ENCODE measurements around the gene SREK1IP1. TPM values are rescaled to one million over a fixed set of nuclear protein-coding genes. Genes with fewer than 3 reads are reported as not detected.

The SREK1IP1 gene
- total RNA-seq, 6 donors from 2014 or later: 4.2 to 20.7 (median 13.4) TPM

DNA sequence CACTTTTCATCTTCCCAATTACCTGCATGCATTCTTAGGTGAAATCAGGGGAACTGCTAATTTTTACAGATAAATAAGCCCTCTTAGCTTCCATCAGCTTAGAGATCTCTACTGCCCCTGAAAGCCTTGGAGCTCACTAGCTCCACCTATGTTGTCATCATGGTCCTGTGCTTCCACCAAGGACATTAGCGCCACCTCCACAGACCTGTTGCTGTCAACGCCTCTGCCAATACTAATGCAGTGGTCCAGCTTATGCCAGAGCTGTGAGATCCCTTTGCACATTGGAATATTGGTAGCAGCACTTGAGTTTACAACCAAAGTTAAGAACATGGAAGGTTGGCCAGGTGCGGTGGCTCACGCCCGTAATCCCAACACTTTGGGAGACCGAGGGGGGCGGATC is 85.9 kb downstream of the SREK1IP1 start:
- no peak for ATAC-seq (ENCODE audit: low FRiP score in 2 of 2)
- no peaks in the 10 kb centered on the region for H3K36me3 ChIP-seq
- WGBS, 2 donors: 77 to 88% methylated on average over 2 to 7 of the region's 7 CpGs

DNA sequence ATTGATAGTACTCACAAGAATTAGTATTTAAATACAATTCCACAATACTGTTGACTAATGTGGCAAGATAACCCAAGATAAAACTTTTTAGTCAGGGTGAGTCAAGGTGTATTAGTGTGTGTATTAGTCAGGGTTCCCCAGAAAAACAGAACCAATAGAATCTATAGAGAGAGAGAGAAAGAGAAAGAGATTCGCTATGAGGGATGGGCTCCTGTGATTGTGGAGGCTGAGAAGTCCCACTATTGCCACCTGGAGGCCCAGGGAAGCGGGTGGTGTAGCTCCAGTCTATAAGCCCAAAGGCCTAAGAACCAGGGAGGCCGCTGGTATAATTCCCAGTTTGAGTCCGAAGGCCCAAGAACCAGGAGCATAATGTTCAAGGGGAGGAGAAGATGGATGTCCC is 88.2 kb downstream of the SREK1IP1 start:
- H3K27ac ChIP-seq: no peak overlapping the region
- no peaks in the 10 kb centered on the region for H3K9me3 ChIP-seq
- ATAC-seq (ENCODE audit: low FRiP score in 2 of 2) (no peak), DNase-seq (no peak)
- H3K36me3 ChIP-seq: no peaks in the 10 kb centered on the region
- H3K4me1 ChIP-seq: no peaks in the 10 kb centered on the region
- H3K4me3 ChIP-seq: no peak overlapping the region
- no peaks in the 10 kb centered on the region for H3K27me3 ChIP-seq
- WGBS, 2 donors: 85 to 90% methylated on average over 4 of the region's 4 CpGs
- TF ChIP-seq POLR2A (IDR thresholded peaks at IDR 0.05) (no peak), EP300 (IDR thresholded peaks at IDR 0.05) (no peak), POLR2AphosphoS5 (IDR thresholded peaks at IDR 0.05) (no peak)
- TF ChIP-seq, protein P1, sequence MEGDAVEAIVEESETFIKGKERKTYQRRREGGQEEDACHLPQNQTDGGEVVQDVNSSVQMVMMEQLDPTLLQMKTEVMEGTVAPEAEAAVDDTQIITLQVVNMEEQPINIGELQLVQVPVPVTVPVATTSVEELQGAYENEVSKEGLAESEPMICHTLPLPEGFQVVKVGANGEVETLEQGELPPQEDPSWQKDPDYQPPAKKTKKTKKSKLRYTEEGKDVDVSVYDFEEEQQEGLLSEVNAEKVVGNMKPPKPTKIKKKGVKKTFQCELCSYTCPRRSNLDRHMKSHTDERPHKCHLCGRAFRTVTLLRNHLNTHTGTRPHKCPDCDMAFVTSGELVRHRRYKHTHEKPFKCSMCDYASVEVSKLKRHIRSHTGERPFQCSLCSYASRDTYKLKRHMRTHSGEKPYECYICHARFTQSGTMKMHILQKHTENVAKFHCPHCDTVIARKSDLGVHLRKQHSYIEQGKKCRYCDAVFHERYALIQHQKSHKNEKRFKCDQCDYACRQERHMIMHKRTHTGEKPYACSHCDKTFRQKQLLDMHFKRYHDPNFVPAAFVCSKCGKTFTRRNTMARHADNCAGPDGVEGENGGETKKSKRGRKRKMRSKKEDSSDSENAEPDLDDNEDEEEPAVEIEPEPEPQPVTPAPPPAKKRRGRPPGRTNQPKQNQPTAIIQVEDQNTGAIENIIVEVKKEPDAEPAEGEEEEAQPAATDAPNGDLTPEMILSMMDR (IDR thresholded peaks at IDR 0.05): no peak

More for the DNA sequence above, 85.9 kb downstream of the SREK1IP1 start:
- no peak overlapping the region for H3K4me3 ChIP-seq
- no peaks in the 10 kb centered on the region for H3K9me3 ChIP-seq
- H3K27ac ChIP-seq: no peak overlapping the region
- DNase-seq: no peak
- TF ChIP-seq, protein P1 (IDR thresholded peaks at IDR 0.05): no peak
- TF ChIP-seq POLR2AphosphoS5 (IDR thresholded peaks at IDR 0.05) (no peak), EP300 (IDR thresholded peaks at IDR 0.05) (no peak), POLR2A (IDR thresholded peaks at IDR 0.05) (no peak)
- no peaks in the 10 kb centered on the region for H3K4me1 ChIP-seq
- no peaks in the 10 kb centered on the region for H3K27me3 ChIP-seq

DNA sequence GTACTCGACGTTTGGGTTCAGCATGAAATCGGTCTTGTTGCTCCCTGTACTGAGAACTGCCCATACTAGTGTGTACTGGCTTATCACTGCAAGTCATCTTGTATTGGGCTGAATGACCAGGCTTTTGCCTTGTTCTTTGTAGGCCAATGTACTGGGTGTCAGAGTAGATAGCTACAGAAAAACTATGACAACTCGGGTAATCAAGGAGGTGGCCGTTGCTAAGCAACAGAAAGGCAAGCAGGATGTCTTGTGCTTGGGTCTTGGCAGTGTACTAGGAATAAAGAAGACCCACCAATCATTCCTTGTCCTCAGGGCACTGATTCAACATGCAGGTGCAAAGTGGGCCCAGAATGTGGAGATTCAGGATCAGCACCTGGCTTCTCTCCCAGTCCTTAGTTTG is 90.1 kb downstream of the SREK1IP1 start:
- no peak overlapping the region for H3K4me3 ChIP-seq
- no peak overlapping the region for H3K27ac ChIP-seq
- H3K4me1 ChIP-seq: no peaks in the 10 kb centered on the region
- ATAC-seq (ENCODE audit: low FRiP score in 2 of 2): no peak
- H3K9me3 ChIP-seq: no peaks in the 10 kb centered on the region
- 74 to 85% methylated on average over 5 of the region's 5 CpGs for WGBS, 2 donors
- no peak for DNase-seq
- no peaks in the 10 kb centered on the region for H3K36me3 ChIP-seq
- TF ChIP-seq, protein P1 (IDR thresholded peaks at IDR 0.05): no peak
- TF ChIP-seq POLR2A (IDR thresholded peaks at IDR 0.05) (no peak), POLR2AphosphoS5 (IDR thresholded peaks at IDR 0.05) (no peak), EP300 (IDR thresholded peaks at IDR 0.05) (no peak)
- no peaks in the 10 kb centered on the region for H3K27me3 ChIP-seq

DNA sequence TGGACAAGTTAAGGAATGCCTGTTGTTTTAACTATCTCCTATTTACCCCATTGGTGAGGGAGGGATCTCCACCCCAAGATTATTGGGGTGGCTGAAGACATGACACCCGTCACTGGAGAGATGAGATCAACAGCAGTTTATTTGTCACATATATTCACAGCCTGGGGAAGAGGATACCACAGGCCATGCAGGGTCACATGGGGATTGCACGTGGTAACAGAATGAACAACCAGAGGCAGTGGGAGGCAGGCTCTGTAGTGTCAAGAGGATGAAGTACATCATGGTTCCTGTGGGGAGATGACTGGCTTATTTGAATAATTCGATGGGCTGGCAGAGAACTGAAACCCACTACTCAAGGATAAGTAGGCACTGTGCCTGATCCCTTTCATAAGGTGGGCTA is 96.8 kb downstream of the SREK1IP1 start:
- Histone ChIP-seq H3K4me3 (no peak overlapping the region), H3K27me3 (no peaks in the 10 kb centered on the region), H3K36me3 (no peaks in the 10 kb centered on the region), H3K9me3 (no peaks in the 10 kb centered on the region), H3K27ac (no peak overlapping the region), H3K4me1 (no peaks in the 10 kb centered on the region)
- DNase-seq (no peak), ATAC-seq (ENCODE audit: low FRiP score in 2 of 2) (no peak)
- TF ChIP-seq, protein P1 (IDR thresholded peaks at IDR 0.05): no peak
- TF ChIP-seq POLR2A (IDR thresholded peaks at IDR 0.05) (no peak), EP300 (IDR thresholded peaks at IDR 0.05) (no peak), POLR2AphosphoS5 (IDR thresholded peaks at IDR 0.05) (no peak)
- WGBS, 2 donors: 83 to 84% methylated on average over 3 of the region's 3 CpGs

DNA sequence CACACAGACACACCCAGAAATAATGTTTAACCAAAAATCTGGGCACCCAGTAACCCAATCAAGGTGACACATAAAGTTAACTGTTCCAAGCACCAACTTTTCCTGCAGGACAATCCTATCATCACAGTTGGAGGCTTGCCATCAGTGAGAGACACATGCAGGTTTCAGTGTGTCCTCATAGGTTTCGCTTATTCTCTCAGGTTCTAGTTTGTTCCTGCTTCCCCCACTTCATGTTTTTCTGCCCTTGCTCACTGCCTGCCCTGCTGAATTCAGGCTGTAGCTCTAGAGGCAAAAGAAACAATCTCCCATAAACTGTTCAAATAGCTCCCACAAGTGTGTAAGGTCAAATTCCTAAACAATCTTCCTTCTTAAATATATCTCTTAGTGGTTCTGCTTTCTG is 98.2 kb downstream of the SREK1IP1 start:
- DNase-seq: no peak
- Histone ChIP-seq H3K27ac (no peak overlapping the region), H3K9me3 (no peaks in the 10 kb centered on the region), H3K4me3 (no peak overlapping the region), H3K27me3 (no peaks in the 10 kb centered on the region), H3K36me3 (no peaks in the 10 kb centered on the region), H3K4me1 (no peaks in the 10 kb centered on the region)
- TF ChIP-seq EP300 (IDR thresholded peaks at IDR 0.05): no peak
- TF ChIP-seq POLR2A (IDR thresholded peaks at IDR 0.05): no peak
- TF ChIP-seq, protein P1 (IDR thresholded peaks at IDR 0.05): no peak
- TF ChIP-seq POLR2AphosphoS5 (IDR thresholded peaks at IDR 0.05): no peak
- no peak for ATAC-seq (ENCODE audit: low FRiP score in 2 of 2)
- WGBS, 2 donors: 86 to 96% methylated on average over 1 of the region's 1 CpG
